Esophagus muscularis mucosa (tissue), 3 donors: ENCODE results near the gene MAMDC4.

ENCODE experiments used
- CTCF ChIP-seq, 3 experiments: fragments of 200-600 bp in 2 of 3; fragments of 450-650 bp in 1 of 3; sonication (generic) in 2 of 3; IDR thresholded peaks; one replicate each; pipeline ENCODE4 v1.5.1; 2017 to 2019; ENCODE audit warnings: antibody characterized with exemption in 3 of 3, mild to moderate bottlenecking in 2 of 3, moderate library complexity in 1 of 3
- POLR2A ChIP-seq: fragments of 450-650 bp; IDR thresholded peaks from one replicate; pipeline ENCODE4 v1.6.1; 2017; ENCODE audit warnings: antibody characterized with exemption, moderate library complexity, mild to moderate bottlenecking, low read depth
- POLR2AphosphoS5 ChIP-seq, 2 donors: sonication (generic); formaldehyde crosslinking; IDR thresholded peaks; one replicate each; pipeline ENCODE4 v1.6.1; 2017; ENCODE audit warnings: antibody characterized with exemption in 2 of 2

- TF ChIP-seq POLR2A (no peak), CTCF (IDR thresholded peaks at IDR 0.05) (no peak), POLR2AphosphoS5 (IDR thresholded peaks at IDR 0.05) (no peak)
Measured at GRCh38 chr9:136806067-136806466, 46.1 kb upstream of the MAMDC4 start.
